Activated CD8-positive, alpha-beta T cell treated with anti-CD3 and anti-CD28 coated beads, Interleukin-2, amount 10 ng/mL, durations not matched to agents 7 days and 5 days (primary cell): ENCODE measurements around the gene UBAC2. TPM values are rescaled to one million over a fixed set of nuclear protein-coding genes. Genes with fewer than 3 reads are reported as not detected.
A peak's percentile ranks its signal among the peaks of the same experiment; 100 is the strongest.

Experiments
- ATAC-seq: fragments of 150-1000 bp; cut with Tn5 transposase; one replicate; pipeline ENCODE4 v1.10.0; 2021; ENCODE audit warnings: moderate library complexity
- CTCF ChIA-PET: fragments of 350-600 bp; sonication (Branson Sonifier 250); formaldehyde crosslinking; loops from one replicate; lab custom pipeline; 2021; ENCODE audit warnings: antibody characterized with exemption; lab: Charles Lee
- POLR2A ChIA-PET: fragments of 350-600 bp; sonication (Branson Sonifier 250); formaldehyde crosslinking; loops from one replicate; lab custom pipeline; 2021; ENCODE audit warnings: antibody characterized with exemption; lab: Charles Lee
- DNase-seq: peaks from one replicate; pipeline ENCODE4 v3.0.0-alpha.2; 2020
- H3K27ac Mint-ChIP-seq: one replicate; pipeline ENCODE4 v1.8.0; 2021; ENCODE audit warnings: mild to moderate bottlenecking, mixed read lengths
- H3K27me3 Mint-ChIP-seq: one replicate; pipeline ENCODE4 v1.8.0; 2021; ENCODE audit warnings: low read depth, mixed read lengths
- H3K36me3 Mint-ChIP-seq: one replicate; pipeline ENCODE4 v1.8.0; 2021; ENCODE audit warnings: low read depth, mixed read lengths
- H3K4me1 Mint-ChIP-seq: one replicate; pipeline ENCODE4 v1.8.0; 2021; ENCODE audit warnings: low read depth, mixed read lengths
- H3K4me3 Mint-ChIP-seq: one replicate; pipeline ENCODE4 v1.8.0; 2021; ENCODE audit warnings: mild to moderate bottlenecking, mixed read lengths
- H3K9me3 Mint-ChIP-seq: one replicate; pipeline ENCODE4 v1.8.0; 2022; ENCODE audit warnings: mixed read lengths; ENCODE audit not compliant: insufficient read depth
- total RNA-seq, 2 experiments: library from RNA; stranded (reverse); gene quantifications; one replicate each; pipeline ENCODE4 v1.2.3, GENCODE V29; 2021

UBAC2 gene, protein sequence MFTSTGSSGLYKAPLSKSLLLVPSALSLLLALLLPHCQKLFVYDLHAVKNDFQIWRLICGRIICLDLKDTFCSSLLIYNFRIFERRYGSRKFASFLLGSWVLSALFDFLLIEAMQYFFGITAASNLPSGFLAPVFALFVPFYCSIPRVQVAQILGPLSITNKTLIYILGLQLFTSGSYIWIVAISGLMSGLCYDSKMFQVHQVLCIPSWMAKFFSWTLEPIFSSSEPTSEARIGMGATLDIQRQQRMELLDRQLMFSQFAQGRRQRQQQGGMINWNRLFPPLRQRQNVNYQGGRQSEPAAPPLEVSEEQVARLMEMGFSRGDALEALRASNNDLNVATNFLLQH
- 10 to 100 TPM; 67.4 to 71.2 TPM for total RNA-seq

DNA sequence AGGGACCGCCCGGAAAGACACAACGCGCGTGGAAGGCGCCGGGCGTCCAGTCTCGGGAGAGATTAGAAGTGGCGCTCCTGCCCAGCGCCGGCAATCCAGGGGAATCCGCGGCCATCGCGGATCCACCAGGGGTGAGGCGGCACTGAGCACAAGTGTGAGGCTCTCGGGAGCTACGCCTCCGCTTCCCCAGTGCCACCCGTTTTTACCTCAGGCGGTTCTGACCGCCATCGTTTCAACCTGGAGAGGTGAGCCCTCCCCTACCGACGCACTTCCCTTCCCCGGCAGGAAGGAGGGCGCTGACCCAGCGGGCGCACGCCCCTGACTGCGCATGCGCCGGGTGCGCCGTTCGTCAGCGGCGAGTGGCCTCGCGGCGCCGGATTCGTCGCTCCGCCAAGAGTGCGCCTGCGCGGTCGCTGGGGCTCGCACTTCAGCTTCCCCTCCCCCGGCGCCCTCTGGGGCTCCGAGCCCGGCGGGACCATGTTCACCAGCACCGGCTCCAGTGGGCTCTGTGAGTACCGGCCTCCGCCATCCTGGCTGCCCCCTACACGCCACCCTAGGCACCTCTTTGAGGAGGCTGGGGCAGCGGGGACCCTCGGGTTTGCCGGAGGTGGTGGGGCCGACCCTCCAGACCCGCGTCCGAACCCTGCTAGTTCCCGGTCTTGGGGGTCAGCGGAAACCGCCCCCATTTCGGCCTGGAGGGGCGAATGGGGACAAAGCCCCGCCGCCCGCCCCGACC, at the start of gene UBAC2:
Gene UBAC2, plus strand, starts transcription at position 423 of the 736 bp plus-strand sequence. Its CDS starts 55 bp downstream, at position 478.
- Mint-ChIP-seq H3K4me3 (peak within 1 kb of the TSS; percentile 97), H3K9me3 (no peaks in the 10 kb centered on the region), H3K36me3 (peaks cover 33% of the 10 kb centered on the region), H3K27me3 (no peaks in the 10 kb centered on the region), H3K4me1 (peaks cover 64% of the 10 kb centered on the region), H3K27ac (peak within 1 kb of the TSS; percentile 97)
- CTCF ChIA-PET = interaction anchor here (0.7 to 12.5 kb wide), 17 partner anchors 11 to 234 kb away, joined by 3 to 219 read pairs (median 4); partner anchors contain the start of genes GPR18 and GPR183
- POLR2A ChIA-PET = interaction anchor here (0.7 to 6.0 kb wide), 37 partner anchors 8 to 1863 kb away, joined by 3 to 84 read pairs (median 4); partner anchors contain the start of genes GPR18, GPR183 and TM9SF2
- ATAC-seq (peak; percentile 81), DNase-seq (peak; percentile 96)

DNA sequence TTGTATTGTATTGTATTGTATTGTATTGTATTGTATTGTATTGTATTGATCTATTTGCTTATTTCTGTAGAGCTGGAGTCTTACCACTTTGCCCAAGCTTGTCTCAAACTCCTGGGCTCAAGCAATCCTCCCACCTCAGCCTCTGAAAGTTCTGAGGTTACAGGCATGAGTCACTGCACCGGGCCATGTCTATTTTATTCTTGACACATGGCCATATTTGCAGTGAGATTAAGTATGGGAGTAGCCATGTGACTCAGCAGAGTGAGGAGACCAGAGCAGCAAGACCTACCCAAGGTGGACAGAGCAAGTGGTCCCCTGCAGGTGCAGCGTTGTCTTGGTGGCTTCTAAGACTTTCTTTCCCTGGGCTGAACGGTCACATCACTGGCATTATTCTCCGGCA, 49.1 kb upstream of the UBAC2 start:
- DNase-seq (no peak), ATAC-seq (no peak)
- H3K9me3 Mint-ChIP-seq = no peaks in the 10 kb centered on the region
- ChIA-PET CTCF (interaction anchor here (1.7 kb wide), 1 partner anchor 25 kb away, joined by 6 read pairs; no protein-coding TSS in a partner anchor), POLR2A (no interaction called here)
- no peaks in the 10 kb centered on the region for H3K36me3 Mint-ChIP-seq
- no peaks in the 10 kb centered on the region for H3K27me3 Mint-ChIP-seq
- H3K4me3 Mint-ChIP-seq = no peak overlapping the region
- H3K27ac Mint-ChIP-seq = no peak overlapping the region
- H3K4me1 Mint-ChIP-seq = peaks cover 12% of the 10 kb centered on the region

DNA sequence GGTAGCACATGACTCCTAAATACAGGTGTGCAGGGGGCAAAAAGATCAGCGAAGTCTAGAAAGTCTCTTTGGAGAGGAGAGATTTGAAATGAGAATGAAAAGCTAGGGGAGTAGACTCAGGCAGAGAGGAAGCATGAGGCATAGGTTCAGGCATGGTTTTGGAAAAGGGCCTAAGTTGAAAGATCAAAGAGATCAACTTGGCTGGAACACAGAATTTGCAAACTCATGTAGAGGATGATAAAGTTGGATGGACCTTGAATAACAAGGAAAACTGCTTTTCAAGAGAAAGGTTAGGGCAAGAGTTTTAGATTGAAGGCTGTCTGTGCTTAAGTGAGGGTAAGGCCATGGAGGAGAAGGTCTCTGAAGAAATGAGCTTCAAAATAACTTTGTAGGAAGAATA, 47.4 kb upstream of the UBAC2 start:
- no peaks in the 10 kb centered on the region for H3K9me3 Mint-ChIP-seq
- H3K27ac Mint-ChIP-seq = peak overlapping the region; percentile 13
- POLR2A ChIA-PET = no interaction called here
- no peaks in the 10 kb centered on the region for H3K36me3 Mint-ChIP-seq
- peaks cover 12% of the 10 kb centered on the region for H3K4me1 Mint-ChIP-seq
- no peak overlapping the region for H3K4me3 Mint-ChIP-seq
- DNase-seq (no peak), ATAC-seq (no peak)
- no peaks in the 10 kb centered on the region for H3K27me3 Mint-ChIP-seq
- CTCF ChIA-PET = interaction anchor here (0.5 kb wide), 1 partner anchor 15 kb away, joined by 3 read pairs; no protein-coding TSS in a partner anchor

DNA sequence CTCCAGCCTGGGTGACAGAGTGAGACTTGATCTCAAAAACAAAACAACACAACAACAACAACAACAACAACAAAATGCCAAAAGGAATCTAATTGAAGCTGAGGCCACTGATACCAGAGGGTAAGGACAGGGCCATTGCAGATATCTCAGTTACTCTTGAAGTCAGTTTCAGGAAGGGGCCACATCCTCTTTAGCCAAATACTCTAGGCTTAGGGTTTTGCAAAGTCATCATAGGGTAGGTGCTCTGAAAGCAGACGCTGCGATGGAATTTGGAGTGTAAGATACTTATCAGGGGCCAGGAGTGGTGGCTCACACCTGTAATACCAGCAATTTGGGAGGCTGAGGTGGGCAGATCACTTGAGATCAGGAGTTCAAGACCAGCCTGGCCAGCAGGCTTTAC, 46.6 kb upstream of the UBAC2 start:
- Mint-ChIP-seq H3K36me3 (no peaks in the 10 kb centered on the region), H3K4me1 (peaks cover 12% of the 10 kb centered on the region), H3K27me3 (peaks cover 3% of the 10 kb centered on the region), H3K4me3 (no peak overlapping the region), H3K9me3 (no peaks in the 10 kb centered on the region), H3K27ac (no peak overlapping the region)
- no peak for DNase-seq
- ChIA-PET POLR2A (no interaction called here), CTCF (no interaction called here)
- ATAC-seq = no peak

DNA sequence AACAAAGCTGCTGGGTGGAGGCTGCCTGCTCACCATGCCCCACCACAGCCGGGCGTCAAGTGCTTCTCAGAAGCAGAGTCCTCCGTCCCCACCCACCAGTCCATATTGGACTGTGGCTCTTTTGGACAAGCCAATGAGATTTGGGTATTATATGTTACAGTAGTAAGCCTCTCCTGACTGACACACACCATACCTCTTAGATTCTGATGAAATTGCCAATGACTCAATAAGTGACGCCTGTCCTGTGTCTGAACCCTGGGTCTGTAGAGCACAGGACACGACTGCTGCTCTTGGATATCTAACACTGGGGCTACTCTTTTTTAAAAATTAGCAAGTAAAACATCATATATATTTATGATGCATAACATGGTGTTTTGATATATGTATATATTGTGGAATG, 44.8 kb upstream of the UBAC2 start:
- H3K27me3 Mint-ChIP-seq = peaks cover 13% of the 10 kb centered on the region
- POLR2A ChIA-PET = no interaction called here
- DNase-seq = no peak
- H3K4me3 Mint-ChIP-seq = no peak overlapping the region
- H3K27ac Mint-ChIP-seq = no peak overlapping the region
- CTCF ChIA-PET = no interaction called here
- no peaks in the 10 kb centered on the region for H3K36me3 Mint-ChIP-seq
- H3K9me3 Mint-ChIP-seq = no peaks in the 10 kb centered on the region
- H3K4me1 Mint-ChIP-seq = peaks cover 12% of the 10 kb centered on the region
- ATAC-seq = no peak

DNA sequence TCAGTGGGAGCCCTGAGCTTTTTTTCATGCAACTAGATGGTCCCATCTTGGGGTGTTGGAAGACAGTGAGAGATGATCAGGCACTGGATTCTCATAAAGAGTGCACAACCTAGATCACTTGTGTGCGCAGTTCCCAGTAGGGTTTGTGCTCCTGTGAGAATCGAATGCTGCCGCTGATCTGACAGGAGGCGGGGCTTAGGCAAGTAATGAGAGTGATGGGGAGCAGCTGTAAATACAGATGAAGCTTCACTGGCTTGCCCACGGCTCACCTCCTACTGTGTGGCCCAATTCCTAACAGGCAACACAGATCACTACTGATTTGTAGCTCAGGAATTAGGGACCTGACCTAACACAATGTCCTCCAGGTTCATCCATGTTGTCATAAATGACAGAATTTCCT, 43.6 kb upstream of the UBAC2 start:
- no peak overlapping the region for H3K27ac Mint-ChIP-seq
- H3K27me3 Mint-ChIP-seq = peaks cover 15% of the 10 kb centered on the region
- DNase-seq = no peak
- H3K36me3 Mint-ChIP-seq = no peaks in the 10 kb centered on the region
- no peak overlapping the region for H3K4me3 Mint-ChIP-seq
- ATAC-seq = no peak
- peaks cover 3% of the 10 kb centered on the region for H3K4me1 Mint-ChIP-seq
- no peaks in the 10 kb centered on the region for H3K9me3 Mint-ChIP-seq
- ChIA-PET POLR2A (no interaction called here), CTCF (no interaction called here)

DNA sequence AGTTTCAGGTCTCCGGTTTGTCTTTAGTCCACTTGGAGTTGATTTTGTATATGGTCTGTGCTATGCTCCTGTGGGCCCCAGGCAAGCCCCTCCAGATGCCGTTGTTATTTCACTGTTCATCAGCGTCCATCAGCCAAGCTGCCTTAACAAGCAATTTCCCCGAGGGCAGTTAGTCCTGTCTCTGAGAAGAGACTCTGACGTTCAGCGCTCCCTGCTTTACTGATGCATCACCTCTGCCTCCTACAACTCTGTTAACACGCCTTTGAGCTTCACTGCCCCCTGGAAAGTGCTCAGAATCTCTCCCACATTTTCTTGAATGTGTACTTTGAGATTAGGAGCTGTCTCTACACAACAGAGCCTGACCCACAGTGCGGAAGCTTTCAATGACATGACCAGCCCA, 41.8 kb upstream of the UBAC2 start:
- Mint-ChIP-seq H3K9me3 (no peaks in the 10 kb centered on the region), H3K36me3 (no peaks in the 10 kb centered on the region), H3K4me3 (no peak overlapping the region), H3K27me3 (peaks cover 15% of the 10 kb centered on the region), H3K4me1 (peaks cover 3% of the 10 kb centered on the region), H3K27ac (no peak overlapping the region)
- DNase-seq = no peak
- CTCF ChIA-PET = interaction anchor here (0.6 kb wide), 1 partner anchor 18 kb away, joined by 3 read pairs; no protein-coding TSS in a partner anchor
- POLR2A ChIA-PET = no interaction called here
- ATAC-seq = no peak

DNA sequence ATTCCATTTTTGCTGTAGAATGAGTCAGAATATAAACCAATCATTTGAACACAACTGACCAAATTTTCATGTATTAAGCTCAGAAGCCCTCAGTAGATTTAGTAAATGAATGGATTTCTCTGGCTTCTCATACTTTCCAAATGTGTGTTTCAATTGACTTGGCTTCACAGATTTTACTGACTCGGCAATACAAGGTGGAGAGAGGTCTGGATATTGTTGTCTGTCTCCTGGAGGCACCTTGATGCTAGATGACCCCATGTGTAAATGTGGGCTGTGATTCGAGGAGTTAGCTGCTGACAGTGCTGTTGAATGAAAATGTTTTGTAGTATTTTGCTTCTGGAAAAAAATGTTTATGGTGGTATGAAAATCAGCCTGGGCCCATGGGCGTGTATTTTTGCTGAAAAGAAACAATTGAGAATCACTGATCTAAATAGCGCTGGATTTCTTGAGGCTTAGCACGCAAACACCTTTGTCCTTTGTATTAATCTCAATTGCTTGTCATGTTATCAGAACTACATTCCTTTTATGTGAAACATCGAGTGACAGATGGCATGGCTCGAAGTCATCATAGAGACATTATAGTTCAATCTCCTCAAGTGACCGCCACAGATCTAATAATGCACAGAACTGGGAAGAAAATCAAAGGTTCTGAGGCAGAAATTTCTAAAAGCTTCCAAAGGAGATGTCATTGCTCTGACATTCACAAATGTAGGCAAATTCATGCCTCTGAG, 41.2 kb upstream of the UBAC2 start:
- no peaks in the 10 kb centered on the region for H3K9me3 Mint-ChIP-seq
- no peaks in the 10 kb centered on the region for H3K4me1 Mint-ChIP-seq
- H3K4me3 Mint-ChIP-seq = no peak overlapping the region
- H3K27me3 Mint-ChIP-seq = peaks cover 15% of the 10 kb centered on the region
- ChIA-PET POLR2A (no interaction called here), CTCF (interaction anchor here (1.1 kb wide), 1 partner anchor 277 kb away, joined by 3 read pairs; no protein-coding TSS in a partner anchor)
- H3K36me3 Mint-ChIP-seq = no peaks in the 10 kb centered on the region
- no peak for DNase-seq
- ATAC-seq = no peak
- H3K27ac Mint-ChIP-seq = no peak overlapping the region

DNA sequence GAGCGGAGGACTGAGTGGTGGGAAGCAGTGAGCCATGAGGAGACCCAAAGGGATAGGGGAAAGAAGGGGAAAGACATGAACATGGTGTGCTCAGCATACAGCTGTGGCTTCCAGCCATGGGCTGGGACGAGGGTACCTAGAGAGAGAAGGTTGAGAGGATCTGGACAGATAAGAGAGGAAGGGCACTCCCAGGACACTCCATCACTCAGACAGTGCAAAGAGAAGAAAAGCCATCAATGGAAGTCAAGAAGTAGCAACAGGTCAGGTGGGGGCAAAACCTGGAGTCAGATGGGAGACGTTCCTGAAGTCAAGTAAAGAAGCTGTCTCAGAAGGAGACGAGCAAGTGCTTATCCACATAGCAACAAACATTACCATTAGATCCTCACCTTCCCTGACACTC, 40.2 kb upstream of the UBAC2 start:
- Mint-ChIP-seq H3K36me3 (no peaks in the 10 kb centered on the region), H3K9me3 (no peaks in the 10 kb centered on the region), H3K4me3 (no peak overlapping the region), H3K4me1 (no peaks in the 10 kb centered on the region), H3K27ac (no peak overlapping the region), H3K27me3 (peaks cover 15% of the 10 kb centered on the region)
- no peak for DNase-seq
- POLR2A ChIA-PET = no interaction called here
- ATAC-seq = no peak
- CTCF ChIA-PET = interaction anchor here (1.1 kb wide), 2 partner anchors 16 to 276 kb away, joined by 3 read pairs; no protein-coding TSS in a partner anchor

DNA sequence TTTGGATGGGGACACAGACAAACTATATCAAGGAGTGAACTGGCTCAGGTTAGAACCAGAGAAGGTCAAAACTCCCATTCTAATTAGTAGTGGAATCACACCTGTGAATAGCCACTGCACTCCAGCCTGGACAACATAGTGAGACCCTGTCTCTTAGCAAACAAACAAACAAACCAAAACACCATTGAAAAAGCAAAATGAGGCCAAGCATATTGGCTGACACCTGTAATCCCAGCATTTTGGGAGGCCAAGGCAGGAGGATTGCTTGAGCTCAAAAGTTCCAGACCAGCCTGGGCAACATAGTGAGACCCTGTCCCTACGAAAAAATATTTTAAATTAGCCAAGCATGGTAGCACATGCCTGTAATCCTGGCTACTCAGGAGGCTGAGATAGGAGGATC, 39.1 kb upstream of the UBAC2 start:
- POLR2A ChIA-PET = no interaction called here
- Mint-ChIP-seq H3K4me1 (no peaks in the 10 kb centered on the region), H3K27me3 (peaks cover 15% of the 10 kb centered on the region)

DNA sequence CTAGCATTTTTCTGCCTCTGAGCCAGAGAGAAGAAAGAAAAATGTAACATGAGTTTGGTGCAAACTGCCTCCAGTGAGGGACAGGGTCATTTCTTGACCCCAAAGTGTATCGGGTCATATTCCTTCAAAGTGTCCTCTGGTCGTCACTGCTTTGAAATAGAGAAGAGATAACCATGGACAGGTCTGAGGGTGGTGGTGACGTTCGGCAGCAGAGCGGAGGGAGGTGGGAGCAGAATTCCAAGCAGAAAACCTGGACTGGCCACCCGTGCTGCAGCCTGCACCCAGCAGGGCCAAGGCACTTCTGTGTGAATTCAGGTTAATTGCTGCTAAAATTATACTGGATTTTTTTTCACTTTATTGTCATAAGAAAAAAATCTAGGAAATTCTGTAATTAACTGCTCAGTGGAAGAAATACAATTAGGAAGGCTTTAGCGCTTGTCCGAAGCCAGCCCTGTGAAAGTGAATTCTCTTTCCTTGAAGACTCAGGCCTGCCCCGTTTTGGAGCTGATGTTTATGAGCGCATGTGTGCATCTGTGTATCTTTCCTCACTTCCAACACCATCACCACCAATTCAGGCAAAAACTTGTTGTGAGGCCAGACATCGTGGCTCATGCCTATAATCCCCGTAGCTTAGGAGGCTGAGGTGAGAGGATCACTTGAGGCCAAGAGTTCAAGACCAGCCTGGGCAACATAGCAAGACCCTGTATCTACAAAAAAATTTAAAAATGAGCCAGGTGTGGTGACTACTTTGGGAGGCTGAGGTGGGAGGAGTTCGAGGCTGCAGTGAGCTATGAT, 37.9 kb upstream of the UBAC2 start:
- Mint-ChIP-seq H3K9me3 (no peaks in the 10 kb centered on the region), H3K27me3 (peaks cover 15% of the 10 kb centered on the region), H3K4me1 (no peaks in the 10 kb centered on the region), H3K4me3 (no peak overlapping the region), H3K36me3 (no peaks in the 10 kb centered on the region), H3K27ac (no peak overlapping the region)
- DNase-seq = peak; percentile 1
- ChIA-PET CTCF (no interaction called here), POLR2A (no interaction called here)
- ATAC-seq = no peak

More for the DNA sequence above, 39.1 kb upstream of the UBAC2 start:
- Mint-ChIP-seq H3K27ac (no peak overlapping the region), H3K36me3 (no peaks in the 10 kb centered on the region), H3K4me3 (no peak overlapping the region), H3K9me3 (no peaks in the 10 kb centered on the region)
- ATAC-seq (no peak), DNase-seq (no peak)
- CTCF ChIA-PET = no interaction called here
